Uterus (tissue), 4 donors: ENCODE results near the gene PSTPIP1. TPM values are rescaled to one million over a fixed set of nuclear protein-coding genes. Genes with fewer than 3 reads are reported as not detected.

Experiments used
- DNase-seq, 2 donors: peaks; one replicate each; pipeline ENCODE4 v3.0.0-alpha.2; 2019 to 2020
- H3K27ac ChIP-seq, 2 donors: fragments of 200-600 bp; sonication (generic); 1 replicate in 1 of 2; 2 replicates in 1 of 2; pipeline ENCODE4 v1.5.1; 2016 to 2018
- H3K27me3 ChIP-seq, 2 donors: fragments of 200-600 bp; sonication (generic); one replicate each; pipeline ENCODE4 v1.5.1; 2018 to 2019; ENCODE audit warnings: control low read depth in 1 of 2
- H3K36me3 ChIP-seq, 2 donors: fragments of 200-600 bp; sonication (generic); one replicate each; pipeline ENCODE4 v1.5.1; 2019; ENCODE audit warnings: control low read depth in 1 of 2
- H3K4me1 ChIP-seq, 2 donors: fragments of 200-600 bp; sonication (generic); one replicate each; pipeline ENCODE4 v1.5.1; 2018 to 2019; ENCODE audit warnings: control low read depth in 1 of 2
- H3K4me3 ChIP-seq, 2 donors: fragments of 200-600 bp; sonication (generic); 1 replicate in 1 of 2; 2 replicates in 1 of 2; pipeline ENCODE4 v1.5.1; 2018 to 2019; ENCODE audit warnings: mild to moderate bottlenecking in 1 of 2
- H3K9me3 ChIP-seq, 2 donors: fragments of 200-600 bp; sonication (generic); one replicate each; pipeline ENCODE4 v1.5.1; 2019; ENCODE audit warnings: control low read depth in 1 of 2
- POLR2A ChIP-seq, 2 donors: fragments of 450-650 bp; IDR thresholded peaks; one replicate each; pipeline ENCODE4 v1.6.1; 2016; ENCODE audit warnings: antibody characterized with exemption in 2 of 2, mild to moderate bottlenecking in 1 of 2, moderate library complexity in 1 of 2
- intact Hi-C: fragments of 100-400 bp; cut with DNase I; formaldehyde crosslinking; loops from one replicate; pipeline ENCODE4 v1.15.1; 2023; ENCODE audit warnings: low total_unique reads
- total RNA-seq, 4 donors: library from RNA; depleted of rRNA in 3 of 4; stranded (reverse); fragments of >200 nt in 3 of 4; gene quantifications; one replicate each; pipeline versions ENCODE4 v1.1.0 to v1.2.4, GENCODE V29; 2014 to 2023
- TF ChIP-seq, protein P1 (sequence below), 4 experiments: fragments of 200-600 bp in 2 of 4; fragments of 450-650 bp in 2 of 4; sonication (generic) in 2 of 4; IDR thresholded peaks; one replicate each; pipeline ENCODE4 v1.5.1; 2016 to 2019; ENCODE audit warnings: antibody characterized with exemption in 4 of 4, mild to moderate bottlenecking in 2 of 4, moderate library complexity in 1 of 4
- donor health status: DM: yes; HTN: yes; CAD: no.

The PSTPIP1 gene
- total RNA-seq, 4 donors from 2014 or later, result 1.3 to 10.0 (median 4.7) TPM; not detected in 1

DNA sequence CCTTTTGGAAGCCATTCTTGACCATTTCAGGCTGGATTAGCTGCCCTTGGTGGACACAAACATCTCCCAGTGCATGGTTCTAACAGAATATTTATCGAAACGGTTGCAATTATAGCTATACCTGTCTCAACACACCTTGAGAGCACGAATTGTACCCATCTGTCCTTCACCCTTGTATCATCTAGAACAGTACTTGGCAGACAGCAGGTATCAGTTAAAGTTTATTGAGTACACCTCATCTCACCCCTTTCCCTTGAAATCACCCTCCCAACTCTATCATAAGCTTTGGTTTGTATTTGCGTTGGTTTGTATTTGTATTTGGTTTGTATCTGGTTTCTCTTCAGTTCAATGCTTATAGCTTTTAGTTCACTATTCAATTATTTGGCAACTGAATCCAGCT lies 63.5 kb downstream of the PSTPIP1 start:
- no peak overlapping the region for H3K27ac ChIP-seq
- H3K36me3 ChIP-seq, result no peaks in the 10 kb centered on the region
- H3K4me3 ChIP-seq, result no peak overlapping the region
- DNase-seq, result no peak
- H3K9me3 ChIP-seq, result no peaks in the 10 kb centered on the region
- peaks cover 0 to 6% of the 10 kb centered on the region in 2 donors for H3K4me1 ChIP-seq
- TF ChIP-seq POLR2A (IDR thresholded peaks at IDR 0.05), result no peak
- TF ChIP-seq, protein P1, sequence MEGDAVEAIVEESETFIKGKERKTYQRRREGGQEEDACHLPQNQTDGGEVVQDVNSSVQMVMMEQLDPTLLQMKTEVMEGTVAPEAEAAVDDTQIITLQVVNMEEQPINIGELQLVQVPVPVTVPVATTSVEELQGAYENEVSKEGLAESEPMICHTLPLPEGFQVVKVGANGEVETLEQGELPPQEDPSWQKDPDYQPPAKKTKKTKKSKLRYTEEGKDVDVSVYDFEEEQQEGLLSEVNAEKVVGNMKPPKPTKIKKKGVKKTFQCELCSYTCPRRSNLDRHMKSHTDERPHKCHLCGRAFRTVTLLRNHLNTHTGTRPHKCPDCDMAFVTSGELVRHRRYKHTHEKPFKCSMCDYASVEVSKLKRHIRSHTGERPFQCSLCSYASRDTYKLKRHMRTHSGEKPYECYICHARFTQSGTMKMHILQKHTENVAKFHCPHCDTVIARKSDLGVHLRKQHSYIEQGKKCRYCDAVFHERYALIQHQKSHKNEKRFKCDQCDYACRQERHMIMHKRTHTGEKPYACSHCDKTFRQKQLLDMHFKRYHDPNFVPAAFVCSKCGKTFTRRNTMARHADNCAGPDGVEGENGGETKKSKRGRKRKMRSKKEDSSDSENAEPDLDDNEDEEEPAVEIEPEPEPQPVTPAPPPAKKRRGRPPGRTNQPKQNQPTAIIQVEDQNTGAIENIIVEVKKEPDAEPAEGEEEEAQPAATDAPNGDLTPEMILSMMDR (IDR thresholded peaks at IDR 0.05), result no peak
- intact Hi-C loops, result no loop called here
- H3K27me3 ChIP-seq, result no peaks in the 10 kb centered on the region

DNA sequence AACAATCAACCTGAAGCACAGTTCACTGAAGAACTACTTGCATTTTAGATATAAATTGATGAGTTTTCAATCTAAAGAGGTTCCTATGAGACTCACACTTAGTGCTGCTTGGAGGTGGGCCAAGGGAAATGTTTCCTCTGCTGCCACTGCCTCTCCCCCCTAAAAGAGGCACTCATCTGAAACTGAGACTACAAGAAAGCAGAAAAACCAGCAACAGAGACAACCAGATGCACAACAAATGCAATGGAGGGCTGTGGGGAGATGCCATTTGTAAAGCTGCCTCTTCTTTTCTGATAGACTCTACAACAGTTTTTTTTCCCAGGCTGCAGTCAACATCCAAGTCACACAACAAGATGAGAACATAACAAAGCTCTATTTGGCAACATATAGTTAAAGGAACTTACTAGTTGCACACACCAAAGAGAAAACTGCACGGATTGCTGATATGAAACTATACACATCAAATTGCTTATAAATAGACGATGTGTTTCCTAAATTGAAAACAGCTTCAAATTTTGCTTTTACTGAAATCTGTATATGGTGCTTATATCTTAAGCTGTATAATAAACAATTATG lies 64.9 kb downstream of the PSTPIP1 start:
- peaks cover 0 to 6% of the 10 kb centered on the region in 2 donors for H3K4me1 ChIP-seq
- TF ChIP-seq, protein P1 (IDR thresholded peaks at IDR 0.05), result no peak
- no peak for TF ChIP-seq POLR2A (IDR thresholded peaks at IDR 0.05)
- no peak overlapping the region for H3K27ac ChIP-seq
- H3K9me3 ChIP-seq, result no peaks in the 10 kb centered on the region
- intact Hi-C loops, result no loop called here
- H3K27me3 ChIP-seq, result no peaks in the 10 kb centered on the region
- no peak overlapping the region for H3K4me3 ChIP-seq
- no peaks in the 10 kb centered on the region for H3K36me3 ChIP-seq
- no peak for DNase-seq

DNA sequence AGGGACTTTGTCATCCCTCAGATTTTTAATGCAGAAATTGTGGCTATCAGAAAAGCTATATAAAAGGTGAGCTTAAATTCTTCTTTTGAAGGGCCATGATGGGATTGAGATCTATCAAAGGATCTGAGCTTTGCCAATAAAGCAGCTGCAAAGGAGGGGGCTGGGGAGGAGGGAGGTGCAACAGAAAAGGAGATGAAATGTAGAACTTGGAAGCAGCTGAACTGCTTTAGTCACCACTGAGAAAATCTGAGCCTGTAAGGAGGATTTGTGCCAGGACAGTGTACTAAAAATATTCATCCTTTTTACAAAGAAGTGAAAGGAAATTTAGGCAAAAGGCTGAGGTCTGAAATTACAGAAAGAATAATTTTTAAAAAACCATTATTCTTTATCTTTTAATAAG lies 65.6 kb downstream of the PSTPIP1 start:
- no peaks in the 10 kb centered on the region for H3K36me3 ChIP-seq
- peaks cover 0 to 6% of the 10 kb centered on the region in 2 donors for H3K4me1 ChIP-seq
- H3K4me3 ChIP-seq, result no peak overlapping the region
- intact Hi-C loops, result no loop called here
- no peaks in the 10 kb centered on the region for H3K27me3 ChIP-seq
- TF ChIP-seq POLR2A (IDR thresholded peaks at IDR 0.05), result no peak
- TF ChIP-seq, protein P1 (IDR thresholded peaks at IDR 0.05), result no peak
- H3K9me3 ChIP-seq, result no peaks in the 10 kb centered on the region
- H3K27ac ChIP-seq, result no peak overlapping the region
- DNase-seq, result no peak

DNA sequence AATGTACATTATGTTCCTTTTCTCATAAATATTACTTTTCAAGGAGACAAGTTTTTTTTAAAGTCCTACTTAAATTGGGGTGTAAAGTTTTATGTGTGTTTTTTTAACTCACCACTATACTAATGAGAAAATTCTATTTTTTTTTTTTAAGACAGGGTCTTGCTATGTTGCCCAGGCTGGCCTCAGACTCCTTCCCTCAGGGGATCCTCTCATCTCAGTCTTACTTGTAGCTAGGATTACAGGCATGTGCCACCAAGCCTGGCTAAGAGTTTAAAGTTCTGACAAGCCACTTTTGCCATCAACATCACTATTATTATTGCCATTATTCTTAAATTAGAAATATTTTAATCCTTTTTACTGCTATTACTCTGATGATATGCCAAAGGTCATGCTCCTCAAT lies 68.3 kb downstream of the PSTPIP1 start:
- Histone ChIP-seq H3K4me1 (peaks cover 0 to 6% of the 10 kb centered on the region in 2 donors), H3K27me3 (no peaks in the 10 kb centered on the region), H3K9me3 (no peaks in the 10 kb centered on the region), H3K4me3 (no peak overlapping the region), H3K36me3 (no peaks in the 10 kb centered on the region), H3K27ac (no peak overlapping the region)
- TF ChIP-seq, protein P1 (IDR thresholded peaks at IDR 0.05), result no peak
- TF ChIP-seq POLR2A (IDR thresholded peaks at IDR 0.05), result no peak
- intact Hi-C loops, result no loop called here
- no peak for DNase-seq

DNA sequence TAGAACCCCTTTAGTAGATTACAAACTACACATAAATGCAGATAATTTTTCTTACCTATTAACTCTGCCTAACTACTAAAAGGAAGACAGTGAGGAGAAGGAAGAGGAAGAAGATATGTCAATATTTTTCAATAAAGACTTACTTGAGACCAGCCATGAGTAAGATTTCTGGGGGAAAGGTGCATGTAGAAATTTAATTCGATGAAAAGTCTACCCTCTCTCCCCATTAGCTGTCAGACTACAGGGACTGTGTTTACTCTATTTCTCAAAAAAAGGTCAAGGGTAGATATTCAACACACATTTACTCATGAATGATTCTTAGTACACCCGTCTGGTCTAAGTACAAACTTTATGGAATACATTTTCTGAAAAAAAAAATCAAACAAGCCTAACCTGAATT lies 69.1 kb downstream of the PSTPIP1 start:
- no peak overlapping the region for H3K27ac ChIP-seq
- no peaks in the 10 kb centered on the region for H3K36me3 ChIP-seq
- H3K4me1 ChIP-seq, result peaks cover 0 to 6% of the 10 kb centered on the region in 2 donors
- TF ChIP-seq, protein P1 (IDR thresholded peaks at IDR 0.05), result no peak
- no peak for TF ChIP-seq POLR2A (IDR thresholded peaks at IDR 0.05)
- no peaks in the 10 kb centered on the region for H3K27me3 ChIP-seq
- H3K4me3 ChIP-seq, result no peak overlapping the region
- H3K9me3 ChIP-seq, result no peaks in the 10 kb centered on the region
- intact Hi-C loops, result no loop called here
- no peak for DNase-seq
